ENCODE results near the gene ASAH2. TPM values are rescaled to one million over a fixed set of nuclear protein-coding genes. Genes with fewer than 3 reads are reported as not detected.

ASAH2 gene
- total and polyA plus RNA-seq, 2 experiments from 2014 or later = 3.8 to 7.9 TPM

DNA sequence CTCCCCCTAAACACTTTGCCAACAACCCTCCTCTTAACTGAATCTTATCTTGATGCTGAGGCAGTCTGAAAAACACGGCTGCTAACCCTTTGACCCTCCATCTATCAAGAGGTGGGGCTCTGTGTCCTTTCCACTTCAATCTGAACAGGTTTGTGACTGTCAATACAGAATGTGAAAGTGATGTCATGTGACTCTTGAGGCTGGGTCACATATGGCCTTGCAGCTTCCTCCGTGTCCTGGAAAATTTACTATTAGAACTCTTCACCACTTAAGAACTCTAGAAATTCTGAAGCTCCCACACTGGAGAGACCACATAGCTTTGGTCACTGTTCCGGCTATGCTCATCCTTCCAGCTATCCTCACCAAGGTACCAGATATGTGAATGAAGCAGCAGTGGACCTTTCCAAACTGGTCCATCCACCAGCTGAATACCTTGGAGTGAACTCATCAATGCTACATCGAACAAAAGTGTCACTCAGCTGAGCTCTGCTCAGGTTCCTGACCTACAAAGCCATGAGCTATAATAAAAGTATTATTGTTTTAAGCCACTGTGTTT lies 30.7 kb upstream of the ASAH2 start:
- WGBS (ENCODE audit: low lambda C conversion rate, missing lambda C conversion rate) = 74% methylated on average over 4 of the region's 4 CpGs
- H3K4me1 ChIP-seq (ENCODE audit: insufficient read depth) = peaks cover 5% of the 10 kb centered on the region
- H3K4me2 ChIP-seq = no peak overlapping the region
- no peaks in the 10 kb centered on the region for H4K20me1 ChIP-seq (ENCODE audit: insufficient read depth, poor library complexity, severe bottlenecking)
- H3K9me3 ChIP-seq (ENCODE audit: low read depth) = no peaks in the 10 kb centered on the region
- H3K27ac ChIP-seq = no peak overlapping the region
- no peak overlapping the region for H2AFZ ChIP-seq
- DNase-seq (ENCODE audit: low spot score) = no peak
- no peaks in the 10 kb centered on the region for H3K79me2 ChIP-seq
- TF ChIP-seq EZH2phosphoT487 (IDR thresholded peaks at IDR 0.05; ENCODE audit: low read depth, severe bottlenecking, unreplicated experiment) = no peak
- TF ChIP-seq, protein P1, sequence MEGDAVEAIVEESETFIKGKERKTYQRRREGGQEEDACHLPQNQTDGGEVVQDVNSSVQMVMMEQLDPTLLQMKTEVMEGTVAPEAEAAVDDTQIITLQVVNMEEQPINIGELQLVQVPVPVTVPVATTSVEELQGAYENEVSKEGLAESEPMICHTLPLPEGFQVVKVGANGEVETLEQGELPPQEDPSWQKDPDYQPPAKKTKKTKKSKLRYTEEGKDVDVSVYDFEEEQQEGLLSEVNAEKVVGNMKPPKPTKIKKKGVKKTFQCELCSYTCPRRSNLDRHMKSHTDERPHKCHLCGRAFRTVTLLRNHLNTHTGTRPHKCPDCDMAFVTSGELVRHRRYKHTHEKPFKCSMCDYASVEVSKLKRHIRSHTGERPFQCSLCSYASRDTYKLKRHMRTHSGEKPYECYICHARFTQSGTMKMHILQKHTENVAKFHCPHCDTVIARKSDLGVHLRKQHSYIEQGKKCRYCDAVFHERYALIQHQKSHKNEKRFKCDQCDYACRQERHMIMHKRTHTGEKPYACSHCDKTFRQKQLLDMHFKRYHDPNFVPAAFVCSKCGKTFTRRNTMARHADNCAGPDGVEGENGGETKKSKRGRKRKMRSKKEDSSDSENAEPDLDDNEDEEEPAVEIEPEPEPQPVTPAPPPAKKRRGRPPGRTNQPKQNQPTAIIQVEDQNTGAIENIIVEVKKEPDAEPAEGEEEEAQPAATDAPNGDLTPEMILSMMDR (IDR thresholded peaks at IDR 0.05; ENCODE audit: poor library complexity) = no peak
- no peak for TF ChIP-seq EZH2 (IDR thresholded peaks at IDR 0.05; ENCODE audit: borderline replicate concordance)
- no peak overlapping the region for H3K4me3 ChIP-seq
- no peaks in the 10 kb centered on the region for H3K36me3 ChIP-seq (replicated peaks; ENCODE audit: insufficient read depth, low read depth)
- peaks cover 3% of the 10 kb centered on the region for H3K27me3 ChIP-seq
- no peaks in the 10 kb centered on the region for H3K9me2 ChIP-seq (replicated peaks; ENCODE audit: insufficient read depth)

DNA sequence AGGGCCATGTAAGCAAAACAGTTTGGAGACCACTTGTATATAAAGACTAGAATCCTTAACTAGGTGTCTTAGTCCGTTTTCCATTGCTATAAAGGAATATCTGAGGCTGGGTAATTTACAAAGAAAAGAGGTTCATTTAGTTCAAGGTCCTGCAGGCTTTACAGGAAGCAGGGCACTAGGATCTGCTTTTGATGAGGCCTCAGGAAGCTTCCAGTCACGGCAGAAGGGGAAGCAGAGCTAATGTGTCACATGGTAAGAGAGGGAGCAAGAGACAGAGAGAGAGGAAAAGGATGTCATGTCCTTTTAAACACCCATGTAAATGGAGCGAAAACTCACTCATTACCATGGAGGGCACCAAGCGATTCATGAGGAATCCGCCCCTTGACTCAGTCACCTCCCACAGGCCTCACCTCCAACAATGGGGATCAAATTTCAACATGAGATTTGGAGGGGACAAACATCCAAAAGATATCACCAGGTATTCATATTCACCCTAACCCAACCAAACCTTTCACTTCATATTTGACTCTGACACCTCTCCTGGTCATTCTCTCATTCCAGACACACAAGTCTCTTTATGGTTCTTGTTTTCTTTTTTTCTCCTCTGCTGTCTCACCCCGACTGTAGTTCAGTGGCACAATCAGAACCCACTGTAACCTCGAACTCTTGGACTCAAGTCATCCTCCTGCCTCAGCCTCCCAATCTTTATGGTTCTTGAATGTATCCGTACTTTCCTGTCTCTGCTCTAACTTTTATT lies 30.1 kb upstream of the ASAH2 start:
- Histone ChIP-seq H3K79me2 (no peaks in the 10 kb centered on the region), H3K36me3 (replicated peaks; ENCODE audit: insufficient read depth, low read depth) (no peaks in the 10 kb centered on the region), H3K9me2 (replicated peaks; ENCODE audit: insufficient read depth) (no peaks in the 10 kb centered on the region), H3K27me3 (peaks cover 7% of the 10 kb centered on the region), H3K27ac (no peak overlapping the region), H2AFZ (no peak overlapping the region), H3K4me2 (no peak overlapping the region), H4K20me1 (ENCODE audit: insufficient read depth, poor library complexity, severe bottlenecking) (no peaks in the 10 kb centered on the region), H3K9me3 (ENCODE audit: low read depth) (no peaks in the 10 kb centered on the region), H3K4me1 (ENCODE audit: insufficient read depth) (peaks cover 5% of the 10 kb centered on the region), H3K4me3 (no peak overlapping the region)
- TF ChIP-seq, protein P1 (IDR thresholded peaks at IDR 0.05; ENCODE audit: poor library complexity) = no peak
- TF ChIP-seq EZH2 (IDR thresholded peaks at IDR 0.05; ENCODE audit: borderline replicate concordance) (no peak), EZH2phosphoT487 (IDR thresholded peaks at IDR 0.05; ENCODE audit: low read depth, severe bottlenecking, unreplicated experiment) (no peak)
- DNase-seq (ENCODE audit: low spot score) = no peak
- 88% methylated on average over 8 of the region's 8 CpGs for WGBS (ENCODE audit: low lambda C conversion rate, missing lambda C conversion rate)

DNA sequence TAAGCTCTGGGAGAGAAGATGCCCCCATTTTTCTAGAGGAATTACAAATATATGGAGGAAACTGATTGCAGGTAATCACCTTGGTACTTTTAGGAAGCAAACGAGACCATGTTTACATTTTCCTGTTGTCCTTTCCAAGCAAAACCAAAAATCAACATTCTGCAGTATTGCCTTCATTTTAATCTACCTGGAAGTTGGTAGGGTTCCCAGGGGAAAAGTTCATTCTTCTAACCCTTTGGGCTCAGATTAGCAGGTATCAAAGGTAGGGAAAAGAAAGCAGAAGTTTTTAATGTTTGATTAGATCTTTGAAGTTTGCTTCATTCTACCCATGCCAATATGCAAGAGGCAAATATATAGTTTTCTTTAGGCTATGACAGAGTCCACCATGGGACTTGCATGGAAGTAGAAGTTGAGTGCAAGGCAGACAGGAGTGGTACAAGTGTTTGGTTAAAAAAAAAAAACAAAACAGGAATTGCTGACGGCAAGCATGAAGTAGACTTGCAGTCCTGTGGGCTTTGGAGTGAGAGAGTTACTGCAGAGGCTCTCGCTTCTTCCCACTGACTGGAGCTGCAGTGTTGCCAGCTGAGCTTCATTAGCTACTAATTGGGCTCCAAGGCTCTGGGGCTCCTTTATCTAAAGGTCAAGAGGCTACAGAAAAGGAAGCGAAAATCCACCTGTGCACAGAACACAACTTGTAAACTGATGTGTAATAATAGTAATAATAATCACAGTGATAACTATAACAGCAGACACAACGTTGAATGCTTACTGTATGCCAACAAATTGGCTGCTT lies 28.9 kb upstream of the ASAH2 start:
- TF ChIP-seq, protein P1 (IDR thresholded peaks at IDR 0.05; ENCODE audit: poor library complexity) = no peak
- no peak for TF ChIP-seq EZH2 (IDR thresholded peaks at IDR 0.05; ENCODE audit: borderline replicate concordance)
- TF ChIP-seq EZH2phosphoT487 (IDR thresholded peaks at IDR 0.05; ENCODE audit: low read depth, severe bottlenecking, unreplicated experiment) = no peak
- H4K20me1 ChIP-seq (ENCODE audit: insufficient read depth, poor library complexity, severe bottlenecking) = no peaks in the 10 kb centered on the region
- peaks cover 5% of the 10 kb centered on the region for H3K4me1 ChIP-seq (ENCODE audit: insufficient read depth)
- no peak overlapping the region for H3K4me3 ChIP-seq
- H3K27ac ChIP-seq = no peak overlapping the region
- H3K9me2 ChIP-seq (replicated peaks; ENCODE audit: insufficient read depth) = no peaks in the 10 kb centered on the region
- H3K4me2 ChIP-seq = no peak overlapping the region
- no peak for DNase-seq (ENCODE audit: low spot score)
- no peak overlapping the region for H2AFZ ChIP-seq
- no peaks in the 10 kb centered on the region for H3K79me2 ChIP-seq
- WGBS (ENCODE audit: low lambda C conversion rate, missing lambda C conversion rate) = 70% methylated on average over 5 of the region's 5 CpGs
- peaks cover 7% of the 10 kb centered on the region for H3K27me3 ChIP-seq
- H3K36me3 ChIP-seq (replicated peaks; ENCODE audit: insufficient read depth, low read depth) = no peaks in the 10 kb centered on the region
- no peaks in the 10 kb centered on the region for H3K9me3 ChIP-seq (ENCODE audit: low read depth)

Measured in hepatocyte (in vitro differentiated cells).